Measurements from ENCODE around the gene MRPS6.

DNA sequence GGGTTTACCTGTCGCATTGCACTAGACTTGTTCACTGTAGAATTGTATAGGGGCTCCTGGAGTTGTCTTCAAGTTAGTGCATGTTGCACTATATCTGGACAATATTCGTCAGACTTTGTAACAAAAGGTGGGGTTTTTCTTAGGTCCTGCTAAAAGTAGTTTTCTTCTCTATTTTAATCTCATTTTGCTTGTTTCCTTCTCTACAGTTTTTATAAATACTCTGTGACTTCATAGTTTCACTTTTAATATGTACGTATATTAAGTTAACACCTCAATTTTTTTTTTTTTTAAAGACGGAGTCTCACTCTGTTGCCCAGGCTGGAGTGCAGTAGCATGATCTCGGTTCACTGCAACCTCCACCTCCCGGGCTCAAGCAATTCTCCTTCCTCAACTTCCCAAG, 26.5 kb upstream of the MRPS6 start:
- TF ChIP-seq, protein P1, sequence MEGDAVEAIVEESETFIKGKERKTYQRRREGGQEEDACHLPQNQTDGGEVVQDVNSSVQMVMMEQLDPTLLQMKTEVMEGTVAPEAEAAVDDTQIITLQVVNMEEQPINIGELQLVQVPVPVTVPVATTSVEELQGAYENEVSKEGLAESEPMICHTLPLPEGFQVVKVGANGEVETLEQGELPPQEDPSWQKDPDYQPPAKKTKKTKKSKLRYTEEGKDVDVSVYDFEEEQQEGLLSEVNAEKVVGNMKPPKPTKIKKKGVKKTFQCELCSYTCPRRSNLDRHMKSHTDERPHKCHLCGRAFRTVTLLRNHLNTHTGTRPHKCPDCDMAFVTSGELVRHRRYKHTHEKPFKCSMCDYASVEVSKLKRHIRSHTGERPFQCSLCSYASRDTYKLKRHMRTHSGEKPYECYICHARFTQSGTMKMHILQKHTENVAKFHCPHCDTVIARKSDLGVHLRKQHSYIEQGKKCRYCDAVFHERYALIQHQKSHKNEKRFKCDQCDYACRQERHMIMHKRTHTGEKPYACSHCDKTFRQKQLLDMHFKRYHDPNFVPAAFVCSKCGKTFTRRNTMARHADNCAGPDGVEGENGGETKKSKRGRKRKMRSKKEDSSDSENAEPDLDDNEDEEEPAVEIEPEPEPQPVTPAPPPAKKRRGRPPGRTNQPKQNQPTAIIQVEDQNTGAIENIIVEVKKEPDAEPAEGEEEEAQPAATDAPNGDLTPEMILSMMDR (IDR thresholded peaks at IDR 0.05): no peak
- no peak for TF ChIP-seq POLR2A (IDR thresholded peaks at IDR 0.05)

Measured in Peyer's patch (tissue), 4 donors.